Inflammatory macrophage (primary cell): ENCODE measurements around the gene CWH43.
"Not testable (repeated sequence)": the region's sequence is repeated elsewhere in the genome, so short reads cannot be mapped to it uniquely, and the experiment has no call there.

Source experiments
- DNase-seq, 2 donors: peaks; one replicate each; pipeline ENCODE4 v3.0.0-alpha.2; 2020 to 2022

CWH43 gene

GRCh38 chr4:49097505-49097904 is 111.4 kb downstream of the CWH43 start:
- DNase-seq, result not testable (repeated sequence)

GRCh38 chr4:49098034-49098759 is 112.1 kb downstream of the CWH43 start:
- not testable (repeated sequence) for DNase-seq

GRCh38 chr4:49099831-49100444 is 113.9 kb downstream of the CWH43 start:
- DNase-seq, result not testable (repeated sequence)

GRCh38 chr4:49102344-49102898 is 116.3 kb downstream of the CWH43 start:
- DNase-seq, result not testable (repeated sequence)

- not testable (repeated sequence) for DNase-seq
Measured at GRCh38 chr4:49103436-49104136, 117.5 kb downstream of the CWH43 start.

- not testable (repeated sequence) for DNase-seq
Measured at GRCh38 chr4:49104231-49104930, 118.3 kb downstream of the CWH43 start.

GRCh38 chr4:49105248-49105904 is 119.3 kb downstream of the CWH43 start:
- DNase-seq, result not testable (repeated sequence)

- peak; percentile 19 to 43 for DNase-seq
Measured at GRCh38 chr4:49107262-49107661, 121.2 kb downstream of the CWH43 start.

- not testable (repeated sequence) for DNase-seq
Measured at GRCh38 chr4:49108183-49108978, 122.3 kb downstream of the CWH43 start.

- not testable (repeated sequence) for DNase-seq
Measured at GRCh38 chr4:49109567-49110166, 123.6 kb downstream of the CWH43 start.

- not testable (repeated sequence) for DNase-seq
Measured at GRCh38 chr4:49110579-49110978, 124.5 kb downstream of the CWH43 start.
